Subcutaneous adipose tissue (tissue), 4 donors: ENCODE data around the gene THEM4. TPM values are rescaled to one million over a fixed set of nuclear protein-coding genes. Genes with fewer than 3 reads are reported as not detected.

Source experiments
- CTCF ChIP-seq: fragments of 450-650 bp; IDR thresholded peaks from one replicate; pipeline ENCODE4 v1.5.1; 2016; ENCODE audit warnings: low read depth, mild to moderate bottlenecking, control low read depth, antibody characterized with exemption, moderate library complexity
- total RNA-seq, 4 donors: library from RNA; depleted of rRNA; stranded (reverse); fragments of >200 nt; gene quantifications; one replicate each; pipeline ENCODE4 v1.1.0, GENCODE V29; 2016

The THEM4 gene
- total RNA-seq, 4 donors from 2014 or later, result 20.7 to 34.2 (median 26.5) TPM

- no peak for TF ChIP-seq CTCF
Measured at GRCh38 chr1:151915061-151915686, 5.9 kb upstream of the THEM4 start.

GRCh38 chr1:151914076-151914475 lies 4.8 kb upstream of the THEM4 start:
- no peak for TF ChIP-seq CTCF

DNA sequence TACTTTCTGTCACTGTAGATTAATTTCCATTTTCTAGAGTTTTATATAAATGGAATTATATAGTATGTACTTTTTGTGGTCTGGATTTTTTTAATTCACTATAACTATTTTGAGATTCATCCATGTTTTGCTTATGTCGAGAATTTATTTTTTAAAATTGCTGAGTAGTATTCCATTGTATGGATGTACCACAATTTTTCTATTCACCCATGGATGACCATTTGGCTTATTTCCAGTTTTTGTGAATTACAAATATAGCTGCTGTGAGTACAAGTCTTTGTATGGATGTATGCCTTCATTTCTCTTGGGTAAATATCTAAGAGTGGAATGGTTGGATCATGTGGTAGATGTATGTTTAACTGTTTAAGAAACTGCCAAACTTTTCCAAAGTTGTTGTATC lies 3.7 kb upstream of the THEM4 start:
- TF ChIP-seq CTCF, result no peak

DNA sequence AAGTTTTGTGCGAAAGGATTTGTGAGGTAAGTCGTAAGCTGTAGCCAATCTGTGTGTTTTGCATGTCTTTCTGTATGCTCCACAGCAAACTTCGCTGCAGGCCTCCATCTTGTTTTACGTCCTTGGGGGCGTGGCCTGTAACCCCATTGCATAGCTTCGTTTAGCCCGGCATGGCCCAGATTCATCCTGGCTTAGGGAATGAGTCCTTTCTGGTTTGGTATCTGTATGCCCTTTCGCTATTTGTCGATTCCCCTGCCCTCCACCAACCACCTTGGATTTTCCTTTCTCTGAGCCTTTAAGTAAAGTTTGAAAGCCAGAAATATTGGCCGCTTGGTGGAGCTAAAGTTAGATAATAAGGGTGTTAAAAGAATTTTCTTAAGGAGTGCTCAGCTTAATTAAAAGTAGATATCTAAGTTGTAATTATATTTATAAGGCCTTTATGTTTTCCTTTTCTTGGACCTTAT lies 1.1 kb downstream of the THEM4 start:
- TF ChIP-seq CTCF, result no peak

- no peak for TF ChIP-seq CTCF
Measured at GRCh38 chr1:151907363-151908139, 1.8 kb downstream of the THEM4 start.

DNA sequence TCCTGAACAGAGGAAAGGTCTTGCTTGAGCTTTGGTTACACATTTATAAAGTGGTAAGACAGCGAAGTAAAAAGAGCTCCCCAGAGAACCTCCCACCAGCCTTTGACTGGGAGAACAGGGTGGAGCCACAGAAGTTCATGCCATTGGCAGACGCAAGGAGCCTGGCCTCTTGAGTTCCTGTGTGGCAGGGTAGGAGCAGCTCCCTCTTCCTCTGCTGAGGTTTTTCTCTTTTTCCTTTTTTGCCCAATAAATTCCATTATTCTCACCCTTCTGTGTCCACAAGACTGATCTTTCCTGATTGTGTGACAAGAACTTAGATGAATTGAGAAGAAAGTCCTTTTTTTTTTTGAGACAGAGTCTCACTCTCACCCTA lies 4.3 kb downstream of the THEM4 start:
- no peak for TF ChIP-seq CTCF

- TF ChIP-seq CTCF, result no peak
Measured at GRCh38 chr1:151902858-151903257, 6.5 kb downstream of the THEM4 start.
